NCI-H748 treated with DMSO at 0.1 percent for 48 hours (cell line): ENCODE data around the gene NFE2L2.
A peak's percentile ranks its signal among the peaks of the same experiment; 100 is the strongest.
"Not testable (repeated sequence)": the region's sequence is repeated elsewhere in the genome, so short reads cannot be mapped to it uniquely, and the experiment has no call there.

Experiments used
- DNase-seq: peaks from one replicate; lab custom pipeline; 2025; lab: John Stamatoyannopoulos, UW

NFE2L2 gene

DNA sequence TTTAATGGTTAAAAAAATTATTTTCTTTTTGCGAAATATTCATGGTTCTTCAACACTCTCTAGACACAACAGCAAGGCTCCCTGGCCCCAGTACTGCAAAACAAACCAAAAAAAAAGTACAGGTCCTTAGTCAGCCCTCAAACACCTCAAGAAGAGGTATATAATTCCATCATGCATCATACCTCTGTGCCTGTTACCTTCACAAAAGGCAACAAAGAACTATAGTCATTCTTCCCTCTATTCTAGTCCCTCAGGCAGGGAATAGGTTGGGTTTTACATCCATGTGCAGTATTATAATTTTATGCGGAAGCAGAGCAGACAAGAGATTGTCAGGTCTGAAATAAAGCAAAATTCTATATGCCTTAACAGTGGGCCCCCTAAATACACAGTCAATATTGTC lies 8.5 kb downstream of the NFE2L2 start:
- no peak for DNase-seq

DNA sequence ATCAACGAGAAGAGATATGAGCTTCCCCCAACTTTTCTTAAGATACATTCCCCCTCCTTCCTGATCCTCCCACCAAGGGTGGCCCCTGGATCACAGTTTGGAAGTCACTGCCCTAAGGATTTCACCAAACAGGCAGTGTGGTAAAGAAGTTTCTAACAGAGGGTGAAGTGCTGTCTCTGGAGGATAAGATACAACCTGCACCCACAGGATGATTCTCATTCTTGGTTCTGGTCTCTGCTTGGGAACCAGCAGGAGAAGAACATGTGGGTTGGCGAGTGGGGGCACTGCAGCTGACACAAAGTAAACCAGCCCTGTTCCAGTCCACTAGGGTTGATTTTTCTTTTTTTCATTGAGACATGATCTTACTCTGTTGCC lies 9.3 kb downstream of the NFE2L2 start:
- DNase-seq, result no peak

DNA sequence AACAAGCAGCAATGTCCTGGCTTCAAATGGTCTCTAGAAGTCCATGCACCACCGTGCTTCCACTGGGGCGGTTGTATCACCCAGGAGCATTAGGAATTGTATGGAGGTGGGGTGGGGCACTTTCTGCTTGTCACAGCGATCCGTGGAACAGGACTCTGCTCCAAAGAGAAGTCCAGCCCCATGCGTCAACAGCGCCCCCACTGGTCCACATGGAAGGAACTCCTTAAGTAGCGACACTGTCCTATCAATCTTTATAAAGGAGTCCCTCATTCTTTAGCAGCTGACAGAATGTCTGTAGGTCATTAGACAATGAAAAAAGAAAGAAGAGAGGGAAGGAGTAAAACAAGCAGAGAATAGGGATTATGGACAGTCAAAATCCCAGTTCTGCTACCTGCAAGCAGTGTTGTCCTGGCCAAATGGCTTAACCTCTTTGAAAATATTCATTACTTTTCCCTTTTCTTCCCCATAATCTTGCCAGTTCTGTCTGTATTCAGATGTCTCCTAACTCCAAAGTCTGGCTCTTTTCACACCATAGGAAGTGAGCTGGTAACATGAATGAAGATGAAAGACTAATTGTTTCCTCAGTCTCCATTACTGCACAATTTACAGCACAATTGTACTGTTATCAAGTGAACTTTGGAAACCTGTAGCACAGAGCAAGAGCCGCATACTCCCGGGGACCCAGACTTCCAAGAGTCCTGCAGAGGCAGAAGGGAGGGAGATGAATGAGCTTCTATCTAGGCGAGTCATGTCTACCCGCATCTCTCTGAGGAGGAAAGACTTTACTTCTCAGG lies 9.9 kb downstream of the NFE2L2 start:
- DNase-seq, result peak; percentile 50

DNA sequence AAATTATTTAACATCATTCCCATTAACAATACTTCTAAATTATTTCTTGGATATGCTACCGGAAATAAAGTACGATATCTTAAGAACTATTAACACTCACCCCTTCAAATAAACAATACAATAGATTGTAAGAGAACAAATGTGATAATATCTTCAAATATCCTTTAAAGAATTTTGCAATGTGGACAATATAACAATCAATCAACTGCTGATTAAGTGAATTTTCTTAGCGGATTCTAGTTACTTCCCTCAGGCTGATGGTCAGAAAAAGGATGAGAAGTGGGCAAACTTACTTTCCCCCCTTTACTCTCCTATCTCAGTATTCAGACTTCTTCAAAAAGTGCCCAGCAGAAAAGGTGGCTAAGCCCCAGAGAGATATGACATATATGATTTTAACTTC lies 10.8 kb downstream of the NFE2L2 start:
- no peak for DNase-seq

DNA sequence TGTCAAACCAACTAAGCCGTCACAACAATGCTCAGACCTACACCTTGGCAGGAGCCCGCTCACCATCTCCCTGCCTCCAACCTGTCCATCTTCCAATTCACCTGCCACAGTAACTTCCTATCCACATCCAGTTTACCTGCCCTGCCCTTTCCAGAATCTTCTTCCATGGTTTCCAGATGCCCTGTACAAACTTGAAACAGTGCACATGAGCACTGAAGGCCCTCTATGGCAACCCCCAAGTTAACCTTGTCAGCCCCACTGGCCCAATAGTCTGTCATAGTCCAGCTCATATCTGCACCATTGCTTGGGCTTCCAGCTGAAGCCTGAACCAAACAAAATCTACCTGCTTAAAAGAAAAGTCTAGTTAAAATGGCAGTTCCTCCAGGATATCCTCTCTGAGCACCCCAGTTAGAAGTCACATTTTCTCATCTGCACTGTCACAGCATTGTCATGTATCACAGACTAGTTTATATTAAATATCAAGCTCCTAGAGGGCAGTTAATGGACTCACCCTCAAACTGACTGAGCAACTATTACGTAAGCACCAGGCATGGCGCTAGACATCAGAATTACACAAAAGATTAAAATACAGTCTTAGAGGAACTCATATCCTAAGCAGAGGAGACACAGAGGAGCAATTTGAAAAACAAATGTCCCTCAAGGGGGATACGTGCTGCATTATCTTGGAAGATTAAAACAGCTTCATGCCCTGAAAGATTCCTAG lies 11.6 kb downstream of the NFE2L2 start:
- no peak for DNase-seq

DNA sequence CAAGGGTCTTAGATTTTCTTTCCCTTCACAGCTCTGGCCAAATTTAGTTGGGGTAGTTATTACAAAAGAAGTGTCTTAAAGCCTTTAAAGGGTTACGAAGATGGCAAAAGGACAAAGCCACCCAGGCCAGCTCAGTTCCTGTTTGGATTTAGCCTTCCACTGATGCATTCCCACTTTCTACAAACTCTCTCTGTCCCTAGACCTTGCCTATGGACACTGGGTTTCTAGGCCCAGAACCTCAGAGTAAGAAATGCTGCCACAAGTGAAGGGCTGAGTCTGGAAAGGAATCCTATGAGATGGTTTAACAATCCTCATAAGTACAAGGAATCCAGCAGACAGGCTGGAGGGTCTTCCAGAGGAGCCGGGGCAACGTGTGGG lies 13.4 kb downstream of the NFE2L2 start:
- no peak for DNase-seq

DNA sequence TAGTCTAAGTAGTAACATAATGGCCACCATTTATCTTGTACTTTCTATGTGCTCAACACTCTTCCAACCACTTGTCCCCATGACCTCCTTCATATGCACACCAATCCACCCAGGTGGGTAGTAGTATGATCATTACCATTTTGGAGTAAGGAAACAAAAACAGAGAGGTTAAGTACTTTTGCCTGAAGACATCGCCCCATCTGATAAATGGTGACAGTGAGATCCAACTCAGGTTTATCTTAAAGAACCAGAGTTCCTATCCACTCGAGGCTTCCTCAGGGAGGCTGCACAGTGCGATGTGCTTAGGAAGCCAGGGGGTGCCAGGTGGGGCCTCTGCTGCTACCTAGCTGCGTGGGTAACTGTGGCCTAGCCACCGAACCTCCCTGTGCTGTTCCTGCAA lies 14.1 kb downstream of the NFE2L2 start:
- no peak for DNase-seq

DNA sequence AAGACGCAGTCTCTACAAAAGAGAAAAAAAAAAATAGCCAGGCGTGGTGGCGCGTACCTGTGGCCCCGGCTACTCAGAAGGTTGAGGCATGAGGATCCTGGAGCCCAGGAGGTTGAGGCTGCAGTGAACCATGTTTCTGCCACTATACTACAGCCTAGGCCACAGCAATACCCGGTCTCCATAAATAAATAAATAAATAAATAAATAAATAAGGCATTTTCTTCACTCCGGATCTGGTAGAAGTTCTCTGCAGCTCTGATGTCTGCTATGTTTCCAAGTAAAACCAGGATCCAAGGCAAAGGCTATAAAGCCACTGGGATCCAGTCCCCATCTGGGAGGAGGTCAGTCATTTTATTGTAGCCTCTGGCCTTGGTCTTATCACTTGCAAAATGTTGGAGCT lies 15.5 kb downstream of the NFE2L2 start:
- DNase-seq, result no peak

DNA sequence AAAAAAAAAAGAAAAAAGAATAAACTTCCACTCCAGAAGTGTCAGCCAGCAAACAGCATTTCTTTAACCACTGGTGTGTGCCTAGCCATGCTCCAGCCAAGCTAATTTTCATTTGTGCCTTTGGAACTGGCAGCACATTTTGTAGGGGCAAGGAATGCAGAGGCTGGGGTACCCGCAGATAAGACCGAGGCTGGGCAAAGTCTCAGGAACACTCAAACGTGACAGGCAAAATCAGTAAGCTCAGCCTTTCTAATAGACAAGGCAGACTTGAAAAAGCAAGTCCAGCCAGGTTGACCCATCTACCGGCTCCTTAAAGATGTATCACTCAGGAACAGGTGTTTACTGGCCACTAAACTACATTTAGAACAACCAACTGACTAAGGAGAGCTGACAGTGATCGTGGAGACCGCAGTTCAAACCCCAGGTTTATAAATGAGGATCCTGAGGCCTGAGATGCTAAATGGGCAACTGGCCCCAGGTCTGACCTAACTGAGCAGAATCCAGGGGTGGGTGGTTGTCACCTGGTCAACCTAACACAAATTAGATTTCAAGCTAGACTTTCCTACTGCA lies 16.7 kb downstream of the NFE2L2 start:
- DNase-seq, result no peak

DNA sequence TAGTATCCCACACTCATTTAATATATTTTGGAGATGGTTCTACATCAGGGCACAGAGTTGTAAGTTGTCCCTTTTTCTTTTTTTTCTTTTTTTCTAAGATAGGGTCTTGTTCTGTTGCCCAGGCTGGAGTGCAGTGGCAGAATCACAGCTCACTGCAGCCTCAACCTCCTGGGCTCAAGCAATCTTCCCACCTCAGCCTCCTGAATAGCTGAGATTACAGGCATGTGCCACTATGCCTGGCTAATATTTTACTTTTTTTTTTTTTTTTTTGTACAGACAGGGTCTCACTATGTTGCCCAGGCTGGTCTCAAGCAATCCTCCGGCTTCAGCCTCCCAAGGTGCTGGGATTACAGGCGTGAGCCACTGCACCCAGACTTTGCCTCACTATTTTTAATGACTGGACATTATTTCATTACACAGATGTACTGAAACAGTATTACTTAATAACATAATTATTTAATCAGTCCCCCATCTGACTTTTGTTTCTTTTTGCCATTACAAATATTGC lies 17.9 kb downstream of the NFE2L2 start:
- DNase-seq, result not testable (repeated sequence)

DNA sequence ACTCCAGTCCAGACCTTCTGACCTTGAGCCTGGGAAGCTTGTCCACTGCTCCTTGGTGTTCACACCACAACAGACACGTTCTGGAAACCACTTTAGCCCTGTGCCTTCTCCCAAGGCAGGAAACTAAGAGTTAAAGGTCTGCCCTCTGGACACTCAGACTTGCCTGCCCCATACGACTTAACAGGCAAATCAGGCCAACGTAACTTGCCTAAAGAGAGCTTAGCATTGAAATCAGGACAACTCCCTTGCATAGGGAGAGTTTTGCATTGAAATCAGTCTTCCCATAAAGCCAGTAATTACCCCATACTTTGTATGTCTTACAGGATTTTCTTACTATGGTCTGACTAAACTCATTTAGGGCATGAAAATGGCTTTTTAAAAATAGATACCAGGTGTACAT lies 18.5 kb downstream of the NFE2L2 start:
- no peak for DNase-seq

DNA sequence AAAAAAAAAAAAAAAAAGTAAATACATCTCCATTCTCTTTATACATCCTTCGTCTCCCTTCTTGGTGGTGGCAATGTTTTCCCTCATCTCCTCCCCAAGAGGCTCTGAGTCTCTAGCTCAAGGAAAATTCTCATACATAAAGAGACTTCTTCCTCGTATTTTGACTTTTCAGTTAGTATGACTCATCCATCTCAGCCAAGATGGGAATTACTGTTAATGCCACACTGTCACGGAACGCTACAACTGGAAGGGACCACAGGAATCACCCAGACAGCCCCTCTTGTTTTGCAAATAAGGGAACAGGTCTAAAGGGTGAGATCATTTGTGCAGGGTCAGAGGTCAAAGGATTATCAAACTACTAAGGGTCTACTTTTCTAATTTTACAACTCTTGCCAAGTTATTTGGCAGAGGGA lies 19.5 kb downstream of the NFE2L2 start:
- DNase-seq, result no peak

DNA sequence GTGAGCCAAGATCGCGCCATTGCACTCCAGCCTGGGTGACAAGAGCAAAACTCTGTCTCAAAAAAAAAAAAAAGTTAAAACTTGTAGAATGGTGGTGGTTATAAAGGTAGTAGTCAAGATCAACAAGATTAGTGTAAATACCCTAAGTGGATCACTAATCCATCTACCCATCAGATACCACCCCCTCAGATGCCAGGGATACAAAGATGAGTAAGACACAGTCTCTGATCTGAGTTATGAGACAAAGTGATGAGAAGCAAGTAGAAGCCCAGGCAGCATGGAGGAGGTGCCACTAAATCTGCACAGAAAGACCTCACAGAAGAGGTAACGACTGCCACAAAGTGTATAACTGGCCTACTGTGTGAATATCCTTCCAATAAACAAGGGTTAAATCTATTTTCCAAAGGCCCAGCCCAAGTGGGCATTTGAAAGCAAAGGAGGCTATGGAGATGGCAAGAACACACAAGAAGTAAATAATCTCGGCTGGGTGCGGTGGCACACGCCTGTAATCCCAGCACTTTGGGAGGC lies 20.2 kb downstream of the NFE2L2 start:
- DNase-seq, result no peak

DNA sequence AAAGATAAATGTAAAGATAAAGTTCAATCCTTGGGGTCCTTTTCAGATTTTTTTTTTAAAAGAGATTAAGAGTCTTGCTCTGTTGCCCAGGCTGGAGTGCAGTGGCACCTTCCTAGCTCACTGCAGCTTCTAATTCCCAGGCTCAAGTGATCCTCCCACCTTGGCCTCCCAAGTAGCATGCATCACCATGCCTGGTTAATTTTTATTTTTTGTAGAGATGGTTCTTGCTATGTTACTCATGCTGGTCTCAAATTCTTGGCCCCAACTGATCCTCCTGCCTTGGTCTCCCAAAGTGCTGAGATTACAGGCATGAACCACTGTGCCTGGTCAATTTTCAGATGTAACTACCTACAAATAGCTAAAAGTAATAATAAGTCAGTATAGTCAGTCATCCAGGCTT lies 21.1 kb downstream of the NFE2L2 start:
- no peak for DNase-seq

DNA sequence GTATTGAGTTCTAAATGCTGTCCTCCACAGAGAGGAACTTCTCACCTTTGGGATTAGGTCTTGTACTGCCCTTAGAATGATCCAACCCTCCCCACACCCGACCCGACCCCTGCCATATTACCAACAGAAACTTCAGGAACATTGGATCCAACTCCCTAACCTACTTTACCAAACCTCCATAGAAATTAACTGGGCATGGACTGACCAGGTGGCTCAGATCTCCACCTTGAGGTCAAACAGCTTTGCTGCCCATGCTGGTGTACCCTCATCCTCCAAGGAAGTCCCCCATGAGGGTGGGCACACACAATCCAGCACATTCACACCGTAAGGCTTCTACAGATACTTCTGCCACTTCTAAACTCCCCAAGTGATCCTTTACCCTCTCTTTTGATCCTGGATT lies 21.5 kb downstream of the NFE2L2 start:
- DNase-seq, result no peak

DNA sequence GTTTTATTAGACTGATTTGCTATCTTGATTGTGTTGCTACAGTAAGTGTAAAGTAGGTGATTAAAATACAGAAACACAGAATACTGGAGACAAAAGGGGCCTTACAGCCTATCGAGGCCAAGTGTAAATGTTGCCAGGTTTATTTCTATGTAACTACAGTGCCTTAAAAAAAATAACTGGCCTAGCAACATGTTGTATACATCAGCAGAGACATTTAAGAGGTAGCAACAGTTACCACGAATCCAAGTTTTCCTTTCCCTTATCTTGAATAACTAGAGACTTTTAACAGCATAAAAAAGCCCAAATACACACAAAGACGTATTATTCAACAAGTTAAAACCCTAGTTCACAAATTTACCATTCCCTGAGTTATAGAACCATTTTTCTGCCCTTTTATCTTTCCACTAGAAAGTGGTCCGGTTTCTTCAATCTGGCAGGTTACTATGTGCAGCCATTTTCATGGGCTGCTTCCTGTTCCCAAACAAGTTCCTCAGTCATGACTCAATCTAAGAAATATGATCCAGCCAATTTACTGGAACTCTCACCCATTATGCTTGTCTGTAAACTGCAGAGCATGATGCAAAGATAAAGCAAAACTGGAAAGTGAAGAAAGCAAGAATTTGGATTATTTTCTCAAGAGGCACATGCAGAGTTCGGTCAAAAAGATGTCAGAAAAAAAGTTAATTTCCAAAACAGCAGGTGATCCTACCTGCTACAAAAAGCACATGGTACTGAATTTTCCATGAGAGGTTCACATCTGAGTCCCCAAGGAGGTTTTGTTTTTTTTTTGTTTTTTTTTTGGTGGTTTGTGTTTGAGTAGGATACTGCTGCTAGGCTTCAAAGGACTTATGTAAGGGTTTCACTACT lies 22.2 kb downstream of the NFE2L2 start:
- no peak for DNase-seq

DNA sequence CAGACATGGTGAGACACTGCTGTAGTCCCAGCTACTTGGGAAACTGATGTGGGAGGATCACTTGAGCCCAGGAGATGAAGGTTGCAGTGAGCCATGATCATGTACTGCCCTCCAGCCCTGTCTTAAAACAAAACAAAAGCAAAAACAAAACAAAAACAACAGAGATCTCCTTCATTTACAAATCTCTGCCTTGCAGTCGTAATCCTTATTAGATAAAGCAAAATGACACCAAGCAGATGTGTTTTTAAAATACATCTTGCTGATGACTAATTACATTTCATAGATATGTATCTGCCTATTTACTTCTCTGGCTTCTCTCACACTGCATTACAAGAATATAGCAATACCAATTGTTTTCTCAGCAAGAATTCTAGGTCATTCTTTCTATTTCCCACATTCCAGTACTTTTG lies 22.8 kb downstream of the NFE2L2 start:
- DNase-seq, result no peak

DNA sequence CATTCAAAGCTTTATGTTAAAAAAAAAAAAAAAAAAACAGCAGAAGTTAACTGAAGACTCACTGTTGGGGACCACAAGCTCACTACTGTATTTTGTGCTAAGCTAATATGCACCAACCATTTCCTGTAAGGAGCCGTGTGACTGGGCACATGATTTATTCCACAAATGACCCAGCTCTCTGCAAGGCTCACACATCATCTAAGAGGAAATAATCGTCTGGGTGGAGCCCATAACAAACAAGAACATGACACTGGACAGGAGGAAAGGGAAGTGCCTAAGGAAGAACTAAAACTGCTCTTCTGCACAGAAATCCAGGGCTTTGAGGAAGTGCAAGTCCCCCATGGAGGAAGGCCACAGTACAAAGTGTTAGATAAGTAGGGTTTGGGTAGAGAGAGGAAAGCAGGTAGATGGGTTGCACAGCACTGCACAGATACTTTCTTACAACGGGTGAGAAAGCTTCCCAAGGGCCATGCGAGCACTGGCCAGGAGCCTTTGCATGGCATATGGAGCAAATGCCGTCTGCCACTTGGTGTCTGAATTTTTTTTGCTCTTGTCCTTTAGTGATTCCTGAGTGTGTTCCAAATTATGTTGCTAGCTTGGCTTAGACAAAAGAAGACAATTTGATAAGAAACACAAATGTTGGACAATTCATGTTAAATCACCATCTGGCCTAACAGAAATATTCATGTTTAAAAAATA lies 24.4 kb downstream of the NFE2L2 start:
- DNase-seq, result peak; percentile 34

DNA sequence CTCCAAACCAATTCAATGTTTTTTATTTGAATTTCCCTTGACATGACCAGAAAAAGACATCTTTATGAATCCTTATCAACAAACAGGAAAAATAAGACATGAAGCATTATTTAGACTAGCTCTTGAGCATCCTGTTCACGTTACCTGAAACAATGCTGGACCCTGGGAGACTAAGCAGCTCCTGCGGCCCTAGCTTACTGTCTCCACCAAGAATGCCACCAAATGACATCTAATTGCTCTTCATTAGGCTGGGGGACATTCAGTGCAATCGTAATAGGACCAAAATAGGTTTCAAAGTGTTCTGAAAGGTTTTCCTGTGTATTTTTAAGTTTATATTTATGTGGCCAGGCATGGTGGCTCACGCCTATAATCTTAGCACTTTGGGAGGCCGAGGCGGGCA lies 25.5 kb downstream of the NFE2L2 start:
- no peak for DNase-seq

DNA sequence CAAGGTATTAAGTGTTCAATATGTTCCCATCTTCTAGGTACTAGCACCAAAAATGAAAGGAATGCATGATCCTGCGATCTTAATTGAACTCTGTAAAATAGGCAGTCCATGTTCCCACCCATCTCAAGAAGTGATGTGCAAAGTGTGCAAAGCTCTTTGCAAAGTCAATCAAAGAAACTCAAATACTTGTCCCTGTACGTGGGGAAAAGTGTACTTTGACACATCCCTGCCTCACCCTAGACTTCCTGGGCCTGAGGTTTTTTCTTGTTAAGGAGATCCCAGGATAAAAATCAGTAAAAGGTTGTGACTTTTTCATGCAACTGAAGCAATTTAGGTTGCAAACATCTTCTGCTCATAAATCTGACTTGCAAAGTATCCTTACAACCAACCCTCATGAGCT lies 26.6 kb downstream of the NFE2L2 start:
- no peak for DNase-seq

DNA sequence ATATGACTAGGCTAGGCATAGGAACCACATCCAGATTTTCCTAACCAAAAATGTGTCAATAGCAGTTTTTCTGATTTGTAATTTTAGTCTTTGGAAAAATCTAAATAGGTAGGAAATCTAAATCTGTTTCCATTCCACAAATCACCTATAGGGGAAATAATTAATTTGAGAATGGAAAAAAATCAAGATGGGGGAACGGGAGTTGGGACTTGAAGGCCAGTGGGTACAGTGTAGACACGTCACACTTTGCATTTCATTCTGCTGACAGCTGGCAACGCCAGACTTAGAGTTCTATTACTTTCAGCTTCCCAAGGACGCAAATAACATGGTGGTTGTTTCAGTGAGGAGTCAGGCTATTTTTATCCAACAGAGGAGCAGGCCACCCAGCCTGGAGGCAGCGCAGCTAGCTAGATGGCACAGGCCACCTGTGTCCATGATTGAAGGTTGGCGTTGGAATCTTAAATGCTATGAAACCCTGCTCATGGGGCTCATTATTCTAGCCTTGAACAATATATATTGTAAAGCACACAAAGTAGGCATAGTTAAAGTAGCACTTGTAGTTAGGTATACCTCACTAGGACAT lies 28.6 kb downstream of the NFE2L2 start:
- DNase-seq, result no peak
